GM13976 (cell line): Measurements from ENCODE around the gene TMCO6.
"Not testable (repeated sequence)": the region's sequence is repeated elsewhere in the genome, so short reads cannot be mapped to it uniquely, and the experiment has no call there.

Experiments used
- DNase-seq: peaks from one replicate; pipeline ENCODE4 v3.0.0; 2012; ENCODE audit warnings: low spot score
- CTCF ChIP-seq: IDR thresholded peaks from 2 replicates; pipeline ENCODE4 v1.5.1; 2012; ENCODE audit warnings: borderline replicate concordance, mild to moderate bottlenecking; ENCODE audit not compliant: insufficient read depth; ENCODE audit errors: extremely low read depth, missing control alignments, control extremely low read depth
- in situ Hi-C: fragments of 300-500 bp; cut with MboI; formaldehyde crosslinking; loops from one replicate; pipeline ENCODE4 v1.12.0; 2022; ENCODE audit warnings: low sequenced_read_pairs, mixed read lengths, inconsistent platforms; ENCODE audit not compliant: unreplicated experiment

TMCO6 gene

DNA sequence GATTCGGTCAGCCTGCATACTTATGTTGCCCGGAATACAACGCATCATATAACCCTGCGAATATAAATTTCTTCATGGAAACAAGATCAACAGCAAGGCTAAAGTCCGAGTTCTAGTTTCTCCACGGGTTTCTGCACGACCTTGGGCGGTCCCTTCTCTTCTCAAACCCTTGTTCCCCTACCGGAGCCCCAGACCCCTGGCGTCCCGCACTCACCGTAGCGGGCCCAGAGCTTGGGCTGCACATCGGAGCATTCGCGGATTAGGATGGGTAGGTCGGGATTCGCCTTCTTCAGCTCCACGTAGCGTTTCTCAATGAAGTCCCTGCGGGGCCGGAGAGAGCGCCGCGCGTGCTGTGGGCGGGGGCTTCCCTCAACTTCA is 7.8 kb downstream of the TMCO6 start:
- in situ Hi-C loops = no loop called here
- no peak for TF ChIP-seq CTCF
- DNase-seq = no peak

DNA sequence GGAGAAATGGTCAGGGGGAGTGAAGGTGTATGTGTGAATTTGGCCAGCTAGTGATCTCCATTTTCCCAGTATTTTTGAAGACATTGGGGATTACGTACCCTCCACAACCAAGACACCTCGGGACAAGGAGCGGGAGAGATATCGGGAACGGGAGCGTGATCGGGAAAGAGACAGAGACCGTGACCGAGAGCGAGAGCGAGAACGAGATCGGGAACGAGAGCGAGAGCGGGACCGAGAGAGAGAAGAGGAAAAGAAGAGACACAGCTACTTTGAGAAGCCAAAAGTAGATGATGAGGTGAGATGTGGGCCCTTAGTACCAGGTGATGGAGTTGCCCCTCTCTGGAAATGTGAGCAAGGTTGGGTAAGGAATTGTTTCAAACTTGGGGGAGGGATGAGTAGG is 19.6 kb downstream of the TMCO6 start:
- in situ Hi-C loops = no loop called here
- no peak for TF ChIP-seq CTCF
- no peak for DNase-seq

GRCh38 chr5:140660371-140660770 is 21.1 kb downstream of the TMCO6 start:
- in situ Hi-C loops, DNase-seq: not testable (repeated sequence)

DNA sequence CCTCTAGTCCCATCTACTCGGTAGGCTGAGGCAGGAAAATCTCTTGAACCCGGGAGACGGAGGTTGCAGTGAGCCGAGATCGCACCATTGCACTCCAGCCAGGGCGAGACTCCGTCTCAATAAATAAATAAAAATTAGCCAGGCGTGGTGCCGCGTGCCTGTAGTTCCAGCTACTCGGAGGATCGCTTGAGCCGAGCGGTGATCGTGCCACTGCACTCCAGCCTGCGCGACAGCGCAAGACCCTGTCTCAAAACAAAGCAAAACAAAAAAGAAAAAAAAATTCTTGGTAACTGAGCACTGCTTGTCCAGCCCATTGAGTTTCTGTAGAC is 24.7 kb downstream of the TMCO6 start:
- TF ChIP-seq CTCF = no peak
- DNase-seq = no peak
- in situ Hi-C loops = no loop called here

DNA sequence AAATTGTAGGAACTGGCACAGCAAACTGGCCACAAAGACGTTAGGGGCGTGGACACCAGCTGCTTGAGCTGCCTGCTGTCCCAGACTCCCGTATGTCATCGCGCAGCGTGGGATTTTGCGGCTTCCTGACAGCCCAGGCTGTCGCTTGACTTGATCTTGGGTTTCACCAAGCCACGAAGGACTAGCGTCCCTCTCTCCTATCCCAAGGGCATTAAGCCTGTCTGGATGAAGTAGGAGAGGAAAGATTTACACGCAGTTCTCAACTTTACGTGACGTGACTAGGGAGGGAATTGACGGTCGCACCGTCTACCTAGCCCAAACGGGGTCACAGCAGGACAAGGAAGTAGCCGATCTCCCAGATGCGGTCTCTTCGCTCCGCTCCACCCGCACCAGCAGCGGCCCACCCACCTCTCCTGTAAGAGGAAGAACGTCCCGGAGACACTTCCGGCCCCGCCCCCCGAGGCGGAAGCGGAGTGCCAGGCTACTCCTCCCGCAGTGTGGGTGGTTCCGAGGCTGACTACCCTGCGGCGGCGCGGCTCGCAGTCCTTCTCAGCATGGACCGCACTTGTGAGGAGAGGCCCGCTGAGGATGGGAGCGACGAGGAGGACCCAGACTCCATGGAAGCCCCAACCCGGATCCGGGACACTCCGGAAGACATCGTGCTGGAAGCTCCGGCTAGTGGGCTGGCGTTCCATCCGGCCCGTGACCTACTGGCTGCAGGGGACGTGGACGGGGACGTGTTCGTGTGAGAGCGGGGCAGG is 25.3 kb downstream of the TMCO6 start, which contains the start of gene WDR55:
Gene WDR55 (plus strand): TSS at position 546 of the 761 bp plus-strand sequence. CDS start 9 bp downstream, at position 555.
- DNase-seq = peak; percentile 95
- TF ChIP-seq CTCF = no peak

GRCh38 chr5:140671035-140671434 is 31.8 kb downstream of the TMCO6 start:
- DNase-seq, in situ Hi-C loops: not testable (repeated sequence)

More for the DNA sequence above, 25.3 kb downstream of the TMCO6 start, which contains the start of gene WDR55:
- in situ Hi-C loops = no loop called here

DNA sequence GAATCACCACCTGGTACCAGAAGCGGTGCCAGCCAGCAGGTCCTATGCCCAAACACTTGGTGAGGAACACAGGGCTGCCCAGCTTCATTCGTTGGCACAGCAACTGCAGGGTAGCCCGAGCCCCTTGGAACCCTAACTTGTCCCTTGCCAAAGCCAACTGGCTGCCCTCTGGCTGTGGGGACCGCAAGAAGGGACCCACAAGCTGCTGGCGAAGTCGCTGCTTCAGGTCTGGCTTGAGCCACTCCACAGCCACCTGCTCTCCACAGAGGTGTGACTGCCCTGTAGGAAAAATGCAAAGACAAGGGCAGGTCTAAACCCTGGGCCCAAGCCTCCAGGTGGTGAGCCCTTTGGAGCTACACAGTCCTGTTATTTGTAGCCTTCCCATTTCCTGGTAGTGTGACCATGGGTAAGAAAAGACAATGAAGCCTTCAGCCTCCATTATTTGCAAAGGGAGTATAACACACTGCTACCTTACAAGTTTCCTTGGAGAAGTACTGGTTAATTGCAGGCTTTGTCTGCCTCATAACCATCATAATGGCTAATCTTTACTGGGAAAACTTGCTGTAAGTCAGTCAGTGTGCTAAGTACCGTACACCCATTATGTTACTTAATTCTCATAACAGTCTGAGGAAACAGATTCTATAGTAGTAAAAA is 32.3 kb downstream of the TMCO6 start:
- no peak for DNase-seq
- in situ Hi-C loops = no loop called here
- TF ChIP-seq CTCF = no peak
